Measurements from ENCODE around the gene KLRD1.
"Not testable (repeated sequence)": the region's sequence is repeated elsewhere in the genome, so short reads cannot be mapped to it uniquely, and the experiment has no call there.

KLRD1 gene

GRCh38 chr12:10307630-10308029 lies at the start of gene KLRD1:
TSS of gene KLRD1 (plus strand) at chr12:10307870. CDS start at chr12:10308078, 208 bp downstream.
- DNase-seq = no peak

- no peak for DNase-seq
Observed at GRCh38 chr12:10260927-10261326, 46.7 kb upstream of the KLRD1 start.

GRCh38 chr12:10268037-10268436 lies 39.6 kb upstream of the KLRD1 start:
- no peak for DNase-seq

- DNase-seq = no peak
Observed at GRCh38 chr12:10272467-10272866, 35.2 kb upstream of the KLRD1 start.

- no peak for DNase-seq
Observed at GRCh38 chr12:10276774-10277173, 30.9 kb upstream of the KLRD1 start.

- DNase-seq = no peak
Observed at GRCh38 chr12:10278104-10278503, 29.6 kb upstream of the KLRD1 start.

GRCh38 chr12:10279937-10280336 lies 27.7 kb upstream of the KLRD1 start:
- no peak for DNase-seq

GRCh38 chr12:10283027-10283426 lies 24.6 kb upstream of the KLRD1 start:
- DNase-seq = no peak

- no peak for DNase-seq
Observed at GRCh38 chr12:10285919-10286318, 21.8 kb upstream of the KLRD1 start.

GRCh38 chr12:10289005-10289754 lies 18.5 kb upstream of the KLRD1 start:
- DNase-seq = no peak

- DNase-seq = no peak
Observed at GRCh38 chr12:10291030-10291429, 16.6 kb upstream of the KLRD1 start.

GRCh38 chr12:10293151-10293550 lies 14.5 kb upstream of the KLRD1 start:
- DNase-seq = no peak

- no peak for DNase-seq
Observed at GRCh38 chr12:10293570-10294227, 14.0 kb upstream of the KLRD1 start.

GRCh38 chr12:10301103-10301502 lies 6.6 kb upstream of the KLRD1 start:
- DNase-seq = no peak

GRCh38 chr12:10304161-10304574 lies 3.5 kb upstream of the KLRD1 start:
- no peak for DNase-seq

GRCh38 chr12:10305411-10305810 lies 2.3 kb upstream of the KLRD1 start:
- no peak for DNase-seq

- no peak for DNase-seq
Observed at GRCh38 chr12:10310926-10311720, 3.5 kb downstream of the KLRD1 start.

- DNase-seq = no peak
Observed at GRCh38 chr12:10319388-10319787, 11.7 kb downstream of the KLRD1 start.

- DNase-seq = no peak
Observed at GRCh38 chr12:10320643-10321042, 13.0 kb downstream of the KLRD1 start.

- DNase-seq = not testable (repeated sequence)
Observed at GRCh38 chr12:10328691-10329090, 21.0 kb downstream of the KLRD1 start.

GRCh38 chr12:10331642-10332239 lies 24.1 kb downstream of the KLRD1 start:
- peak; percentile 1 for DNase-seq

GRCh38 chr12:10336196-10336595 lies 28.5 kb downstream of the KLRD1 start:
- DNase-seq = not testable (repeated sequence)

GRCh38 chr12:10338470-10338869 lies 30.8 kb downstream of the KLRD1 start:
- DNase-seq = not testable (repeated sequence)

Measured in NCI-H2171 treated with DMSO at 0.1 percent for 48 hours (cell line).